GM23338 (cell line): Measurements from ENCODE around the gene ITFG1.

Experiments used
- CREB1 ChIP-seq: fragments of 250-450 bp; sonication (Bioruptor Pico); IDR thresholded peaks from 2 replicates; pipeline ENCODE4 v1.5.0; 2020; ENCODE audit warnings: low read depth, mild to moderate bottlenecking, moderate library complexity
- EZH2 ChIP-seq: fragments of 200-600 bp; sonication (generic); IDR thresholded peaks from one replicate; pipeline ENCODE4 v1.8.0; 2017; ENCODE audit warnings: antibody characterized with exemption, mild to moderate bottlenecking, low read depth; ENCODE audit not compliant: unreplicated experiment
- EZH2phosphoT487 ChIP-seq: fragments of 200-600 bp; sonication (generic); IDR thresholded peaks from one replicate; pipeline ENCODE4 v1.8.1; 2018; ENCODE audit warnings: antibody characterized with exemption; ENCODE audit not compliant: unreplicated experiment
- JUNB ChIP-seq: IDR thresholded peaks from one replicate; pipeline ENCODE4 v1.6.1; 2016; ENCODE audit warnings: antibody characterized with exemption; ENCODE audit not compliant: unreplicated experiment
- POLR2AphosphoS5 ChIP-seq: IDR thresholded peaks from 2 replicates; pipeline ENCODE4 v1.6.1; 2016; ENCODE audit warnings: antibody characterized with exemption, low read depth
- TF ChIP-seq, protein P1 (sequence below), 2 experiments: fragments of 200-600 bp in 1 of 2; sonication (generic) in 1 of 2; conservative IDR thresholded peaks; 2 replicates each; pipeline versions ENCODE4 v1.5.1 to v1.6.1; 2016 to 2017; ENCODE audit warnings: antibody characterized with exemption in 2 of 2, low read depth in 2 of 2, mild to moderate bottlenecking in 2 of 2, moderate library complexity in 1 of 2
- TF ChIP-seq, protein P2 (sequence below): IDR thresholded peaks from one replicate; pipeline ENCODE4 v1.6.1; 2018; ENCODE audit warnings: antibody characterized with exemption; ENCODE audit not compliant: unreplicated experiment

DNA sequence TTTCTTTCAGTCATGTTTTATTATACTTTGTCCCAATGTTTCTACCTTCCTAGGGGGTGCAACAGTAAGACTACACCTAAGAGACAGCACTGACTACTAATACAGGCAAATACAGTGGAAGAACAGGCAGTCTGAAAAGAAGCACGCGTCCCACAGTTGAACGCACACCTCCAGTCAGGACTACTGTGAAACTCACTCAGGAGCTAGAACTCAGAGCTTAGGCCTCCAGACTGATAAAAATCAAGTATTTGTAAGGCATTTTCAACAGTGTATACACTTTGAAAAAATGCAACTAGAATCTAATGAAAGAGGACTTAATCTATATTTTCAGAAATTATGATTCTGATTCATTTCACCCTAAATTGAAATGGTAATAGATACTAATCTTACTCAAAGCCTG is 14.4 kb downstream of the ITFG1 start:
- TF ChIP-seq POLR2AphosphoS5 (no peak), EZH2phosphoT487 (no peak), CREB1 (no peak), EZH2 (no peak), JUNB (no peak)
- TF ChIP-seq, protein P1, sequence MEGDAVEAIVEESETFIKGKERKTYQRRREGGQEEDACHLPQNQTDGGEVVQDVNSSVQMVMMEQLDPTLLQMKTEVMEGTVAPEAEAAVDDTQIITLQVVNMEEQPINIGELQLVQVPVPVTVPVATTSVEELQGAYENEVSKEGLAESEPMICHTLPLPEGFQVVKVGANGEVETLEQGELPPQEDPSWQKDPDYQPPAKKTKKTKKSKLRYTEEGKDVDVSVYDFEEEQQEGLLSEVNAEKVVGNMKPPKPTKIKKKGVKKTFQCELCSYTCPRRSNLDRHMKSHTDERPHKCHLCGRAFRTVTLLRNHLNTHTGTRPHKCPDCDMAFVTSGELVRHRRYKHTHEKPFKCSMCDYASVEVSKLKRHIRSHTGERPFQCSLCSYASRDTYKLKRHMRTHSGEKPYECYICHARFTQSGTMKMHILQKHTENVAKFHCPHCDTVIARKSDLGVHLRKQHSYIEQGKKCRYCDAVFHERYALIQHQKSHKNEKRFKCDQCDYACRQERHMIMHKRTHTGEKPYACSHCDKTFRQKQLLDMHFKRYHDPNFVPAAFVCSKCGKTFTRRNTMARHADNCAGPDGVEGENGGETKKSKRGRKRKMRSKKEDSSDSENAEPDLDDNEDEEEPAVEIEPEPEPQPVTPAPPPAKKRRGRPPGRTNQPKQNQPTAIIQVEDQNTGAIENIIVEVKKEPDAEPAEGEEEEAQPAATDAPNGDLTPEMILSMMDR (conservative IDR thresholded peaks at IDR 0.05; ENCODE audit: low read depth in 2 of 2), result no peak
- TF ChIP-seq, protein P2, sequence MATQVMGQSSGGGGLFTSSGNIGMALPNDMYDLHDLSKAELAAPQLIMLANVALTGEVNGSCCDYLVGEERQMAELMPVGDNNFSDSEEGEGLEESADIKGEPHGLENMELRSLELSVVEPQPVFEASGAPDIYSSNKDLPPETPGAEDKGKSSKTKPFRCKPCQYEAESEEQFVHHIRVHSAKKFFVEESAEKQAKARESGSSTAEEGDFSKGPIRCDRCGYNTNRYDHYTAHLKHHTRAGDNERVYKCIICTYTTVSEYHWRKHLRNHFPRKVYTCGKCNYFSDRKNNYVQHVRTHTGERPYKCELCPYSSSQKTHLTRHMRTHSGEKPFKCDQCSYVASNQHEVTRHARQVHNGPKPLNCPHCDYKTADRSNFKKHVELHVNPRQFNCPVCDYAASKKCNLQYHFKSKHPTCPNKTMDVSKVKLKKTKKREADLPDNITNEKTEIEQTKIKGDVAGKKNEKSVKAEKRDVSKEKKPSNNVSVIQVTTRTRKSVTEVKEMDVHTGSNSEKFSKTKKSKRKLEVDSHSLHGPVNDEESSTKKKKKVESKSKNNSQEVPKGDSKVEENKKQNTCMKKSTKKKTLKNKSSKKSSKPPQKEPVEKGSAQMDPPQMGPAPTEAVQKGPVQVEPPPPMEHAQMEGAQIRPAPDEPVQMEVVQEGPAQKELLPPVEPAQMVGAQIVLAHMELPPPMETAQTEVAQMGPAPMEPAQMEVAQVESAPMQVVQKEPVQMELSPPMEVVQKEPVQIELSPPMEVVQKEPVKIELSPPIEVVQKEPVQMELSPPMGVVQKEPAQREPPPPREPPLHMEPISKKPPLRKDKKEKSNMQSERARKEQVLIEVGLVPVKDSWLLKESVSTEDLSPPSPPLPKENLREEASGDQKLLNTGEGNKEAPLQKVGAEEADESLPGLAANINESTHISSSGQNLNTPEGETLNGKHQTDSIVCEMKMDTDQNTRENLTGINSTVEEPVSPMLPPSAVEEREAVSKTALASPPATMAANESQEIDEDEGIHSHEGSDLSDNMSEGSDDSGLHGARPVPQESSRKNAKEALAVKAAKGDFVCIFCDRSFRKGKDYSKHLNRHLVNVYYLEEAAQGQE, result no peak
